Measurements from ENCODE around the gene SLC2A13. TPM values are rescaled to one million over a fixed set of nuclear protein-coding genes. Genes with fewer than 3 reads are reported as not detected.
"Not testable (repeated sequence)": the region's sequence is repeated elsewhere in the genome, so short reads cannot be mapped to it uniquely, and the experiment has no call there.

SLC2A13 gene
- total and polyA plus RNA-seq, 2 experiments from 2014 or later: 10.4 to 13.8 TPM

DNA sequence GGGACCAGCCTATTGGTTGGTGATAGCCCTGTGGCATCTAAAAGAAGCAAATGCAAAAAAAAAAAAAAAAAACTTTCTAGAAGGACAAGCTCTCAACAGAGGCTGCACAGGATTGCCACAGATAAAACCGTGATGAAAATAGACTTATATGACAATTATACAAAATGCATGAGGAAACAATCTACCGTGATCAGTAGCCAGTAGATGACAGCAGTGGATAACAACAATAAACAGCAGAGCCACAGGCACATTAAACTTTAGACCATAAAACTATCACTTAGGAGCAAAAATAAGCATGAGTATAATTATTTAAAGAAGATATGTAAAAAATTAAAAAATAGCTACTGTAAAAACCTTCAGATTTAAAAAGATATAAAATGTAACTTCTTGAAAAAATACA lies 302.7 kb downstream of the SLC2A13 start:
- no peaks in the 10 kb centered on the region for H3K36me3 ChIP-seq

DNA sequence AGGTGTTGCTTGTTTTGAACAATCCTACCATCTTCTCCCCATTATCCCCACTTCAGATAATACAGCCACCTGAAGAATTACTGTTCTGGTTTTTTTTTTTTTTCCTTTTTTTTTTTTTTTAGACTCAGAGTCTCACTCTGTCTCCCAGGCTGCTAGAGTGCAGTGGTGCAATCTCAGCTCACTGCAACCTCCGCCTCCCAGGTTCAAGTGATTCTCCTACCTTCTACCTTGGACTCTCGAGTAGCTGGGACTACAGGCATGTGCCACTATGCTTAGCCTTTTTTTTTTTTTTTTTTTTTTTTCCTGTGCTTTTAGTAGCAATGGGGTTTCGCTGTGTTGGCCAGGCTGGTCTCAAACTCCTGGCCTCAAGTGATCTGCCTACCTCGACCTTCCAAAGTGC lies 306.9 kb downstream of the SLC2A13 start:
- H3K9me3 ChIP-seq (ENCODE audit: low read depth): no peaks in the 10 kb centered on the region

More for the DNA sequence above, 302.7 kb downstream of the SLC2A13 start:
- Histone ChIP-seq H3K4me3 (no peak overlapping the region), H3K9me3 (ENCODE audit: low read depth) (no peaks in the 10 kb centered on the region), H3K27ac (no peak overlapping the region), H3K27me3 (no peaks in the 10 kb centered on the region), H3K4me1 (ENCODE audit: low read depth) (peaks cover 4% of the 10 kb centered on the region)
- TF ChIP-seq, protein P1, sequence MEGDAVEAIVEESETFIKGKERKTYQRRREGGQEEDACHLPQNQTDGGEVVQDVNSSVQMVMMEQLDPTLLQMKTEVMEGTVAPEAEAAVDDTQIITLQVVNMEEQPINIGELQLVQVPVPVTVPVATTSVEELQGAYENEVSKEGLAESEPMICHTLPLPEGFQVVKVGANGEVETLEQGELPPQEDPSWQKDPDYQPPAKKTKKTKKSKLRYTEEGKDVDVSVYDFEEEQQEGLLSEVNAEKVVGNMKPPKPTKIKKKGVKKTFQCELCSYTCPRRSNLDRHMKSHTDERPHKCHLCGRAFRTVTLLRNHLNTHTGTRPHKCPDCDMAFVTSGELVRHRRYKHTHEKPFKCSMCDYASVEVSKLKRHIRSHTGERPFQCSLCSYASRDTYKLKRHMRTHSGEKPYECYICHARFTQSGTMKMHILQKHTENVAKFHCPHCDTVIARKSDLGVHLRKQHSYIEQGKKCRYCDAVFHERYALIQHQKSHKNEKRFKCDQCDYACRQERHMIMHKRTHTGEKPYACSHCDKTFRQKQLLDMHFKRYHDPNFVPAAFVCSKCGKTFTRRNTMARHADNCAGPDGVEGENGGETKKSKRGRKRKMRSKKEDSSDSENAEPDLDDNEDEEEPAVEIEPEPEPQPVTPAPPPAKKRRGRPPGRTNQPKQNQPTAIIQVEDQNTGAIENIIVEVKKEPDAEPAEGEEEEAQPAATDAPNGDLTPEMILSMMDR (IDR thresholded peaks at IDR 0.05; ENCODE audit: low read depth, low read length): no peak
- no peak for DNase-seq (ENCODE audit: low read depth in 1 of 2, low spot score in 1 of 2)

GRCh38 chr12:39798429-39798828 lies 307.5 kb downstream of the SLC2A13 start:
- Histone ChIP-seq H3K27ac (no peak overlapping the region), H3K9me3 (ENCODE audit: low read depth) (no peaks in the 10 kb centered on the region), H3K27me3 (no peaks in the 10 kb centered on the region), H3K4me1 (ENCODE audit: low read depth) (peaks cover 4% of the 10 kb centered on the region), H3K4me3 (no peak overlapping the region), H3K36me3 (no peaks in the 10 kb centered on the region)
- TF ChIP-seq, protein P1 (IDR thresholded peaks at IDR 0.05; ENCODE audit: low read depth, low read length): no peak
- peak in 1 of 2 donors; percentile 11 for DNase-seq (ENCODE audit: low read depth in 1 of 2, low spot score in 1 of 2)

More for the DNA sequence above, 306.9 kb downstream of the SLC2A13 start:
- no peaks in the 10 kb centered on the region for H3K27me3 ChIP-seq
- TF ChIP-seq, protein P1 (IDR thresholded peaks at IDR 0.05; ENCODE audit: low read depth, low read length): no peak
- H3K36me3 ChIP-seq: no peaks in the 10 kb centered on the region
- H3K4me1 ChIP-seq (ENCODE audit: low read depth): peaks cover 4% of the 10 kb centered on the region
- no peak overlapping the region for H3K4me3 ChIP-seq
- no peak for DNase-seq (ENCODE audit: low read depth in 1 of 2, low spot score in 1 of 2)
- H3K27ac ChIP-seq: no peak overlapping the region

- Histone ChIP-seq H3K27ac (no peak overlapping the region), H3K4me3 (no peak overlapping the region), H3K4me1 (ENCODE audit: low read depth) (peaks cover 4% of the 10 kb centered on the region), H3K9me3 (ENCODE audit: low read depth) (no peaks in the 10 kb centered on the region), H3K36me3 (no peaks in the 10 kb centered on the region), H3K27me3 (no peaks in the 10 kb centered on the region)
- TF ChIP-seq, protein P1 (IDR thresholded peaks at IDR 0.05; ENCODE audit: low read depth, low read length): no peak
- DNase-seq (ENCODE audit: low read depth in 1 of 2, low spot score in 1 of 2): no peak
These were observed 310.4 kb downstream of the SLC2A13 start for GRCh38 chr12:39795481-39795880.

DNA sequence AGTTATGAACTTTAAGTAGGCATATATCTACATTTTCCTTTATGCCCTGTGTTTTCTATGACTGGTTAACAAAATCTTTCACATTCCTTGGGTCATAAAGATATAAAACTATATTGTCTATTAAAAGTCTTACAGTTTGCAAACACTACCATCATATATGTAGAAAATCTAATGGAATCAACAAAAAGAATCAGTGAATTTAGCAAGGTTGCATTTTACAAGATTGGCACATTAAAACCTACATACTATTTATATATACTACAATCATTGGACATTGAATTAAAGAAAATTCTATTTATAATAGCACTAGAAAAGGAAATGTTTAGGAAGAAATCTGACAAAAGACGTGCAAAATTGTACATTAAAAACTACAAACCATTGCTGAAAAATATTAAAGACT lies 312.9 kb downstream of the SLC2A13 start:
- TF ChIP-seq, protein P1 (IDR thresholded peaks at IDR 0.05; ENCODE audit: low read depth, low read length): no peak
- Histone ChIP-seq H3K4me1 (ENCODE audit: low read depth) (no peaks in the 10 kb centered on the region), H3K4me3 (no peak overlapping the region), H3K9me3 (ENCODE audit: low read depth) (no peaks in the 10 kb centered on the region), H3K27me3 (no peaks in the 10 kb centered on the region), H3K36me3 (no peaks in the 10 kb centered on the region), H3K27ac (no peak overlapping the region)
- no peak for DNase-seq (ENCODE audit: low read depth in 1 of 2, low spot score in 1 of 2)

- Histone ChIP-seq H3K4me1 (ENCODE audit: low read depth) (no peaks in the 10 kb centered on the region), H3K4me3 (no peak overlapping the region), H3K27ac (no peak overlapping the region), H3K9me3 (ENCODE audit: low read depth) (no peaks in the 10 kb centered on the region), H3K27me3 (no peaks in the 10 kb centered on the region), H3K36me3 (no peaks in the 10 kb centered on the region)
- TF ChIP-seq, protein P1 (IDR thresholded peaks at IDR 0.05; ENCODE audit: low read depth, low read length): no peak
- DNase-seq (ENCODE audit: low read depth in 1 of 2, low spot score in 1 of 2): no peak
These were observed 317.6 kb downstream of the SLC2A13 start for GRCh38 chr12:39788239-39788638.

DNA sequence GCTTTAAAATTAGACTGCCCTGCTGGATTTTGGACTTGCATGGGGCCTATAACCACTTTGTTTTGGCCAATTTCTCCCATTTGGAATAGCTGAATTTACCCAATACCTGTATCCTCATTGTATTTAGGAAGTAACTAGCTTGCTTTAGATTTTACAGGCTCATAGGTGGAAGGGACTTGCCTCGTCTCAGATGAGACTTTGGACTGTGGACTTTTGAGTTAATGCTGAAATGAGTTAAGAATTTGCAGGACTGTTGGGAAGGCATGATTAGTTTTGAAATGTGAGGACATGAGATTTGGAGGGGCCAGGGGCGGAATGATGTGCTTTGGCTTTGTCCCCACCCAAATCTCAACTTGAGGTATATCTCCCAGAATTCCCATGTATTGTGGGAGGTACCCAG lies 320.1 kb downstream of the SLC2A13 start:
- H3K4me1 ChIP-seq (ENCODE audit: low read depth); H3K27me3 ChIP-seq; DNase-seq (ENCODE audit: low read depth in 1 of 2, low spot score in 1 of 2); H3K27ac ChIP-seq; H3K4me3 ChIP-seq; H3K36me3 ChIP-seq; H3K9me3 ChIP-seq (ENCODE audit: low read depth): not testable (repeated sequence)
